Hypothalamus (tissue), 51 donors: ENCODE data around the gene CAP1.

Experiments used
- DNase-seq, 51 donors: peaks; one replicate each; lab custom pipeline; 2025; lab: John Stamatoyannopoulos, UW

Gene CAP1

GRCh38 chr1:40092706-40093639, 52.4 kb downstream of the CAP1 start:
- no peak for DNase-seq

- DNase-seq = no peak
These were observed 54.1 kb downstream of the CAP1 start for GRCh38 chr1:40094466-40095110.

GRCh38 chr1:40095806-40096205, 55.3 kb downstream of the CAP1 start:
- DNase-seq = no peak

GRCh38 chr1:40096646-40096976, 56.1 kb downstream of the CAP1 start:
- DNase-seq = peak in 1 of 51 donors; percentile 33

- peak; percentile 19 to 90 (median 71) for DNase-seq
These were observed 56.7 kb downstream of the CAP1 start, which contains the start of gene PPT1 for GRCh38 chr1:40096977-40097782. Gene PPT1, minus strand, starts transcription at chr1:40097252. Its CDS starts 14 bp downstream, at chr1:40097238.

GRCh38 chr1:40102038-40102437, 61.5 kb downstream of the CAP1 start:
- no peak for DNase-seq

GRCh38 chr1:40102896-40103295, 62.4 kb downstream of the CAP1 start:
- DNase-seq = no peak

- DNase-seq = no peak
These were observed 64.5 kb downstream of the CAP1 start for GRCh38 chr1:40105028-40105427.

GRCh38 chr1:40107290-40107959, 66.9 kb downstream of the CAP1 start:
- DNase-seq = no peak

- no peak for DNase-seq
These were observed 69.9 kb downstream of the CAP1 start for GRCh38 chr1:40110389-40110788.

- no peak for DNase-seq
These were observed 73.9 kb downstream of the CAP1 start for GRCh38 chr1:40114400-40114799.

- no peak for DNase-seq
These were observed 79.6 kb downstream of the CAP1 start for GRCh38 chr1:40120128-40120527.
